K562 (cell line): ENCODE measurements around the gene SLC44A2. TPM values are rescaled to one million over a fixed set of nuclear protein-coding genes. Genes with fewer than 3 reads are reported as not detected.

Experiments used
- ATF7 ChIP-seq: fragments of 450-650 bp; IDR thresholded peaks from 2 replicates; pipeline ENCODE4 v1.7.1; 2014; ENCODE audit warnings: mild to moderate bottlenecking, moderate library complexity
- CREBBP ChIP-seq: IDR thresholded peaks from one replicate; pipeline ENCODE4 v1.6.1; 2012; ENCODE audit warnings: low read depth, mild to moderate bottlenecking, control low read depth, inconsistent platforms, low read length
- CTBP1 ChIP-seq: fragments of 450-650 bp; IDR thresholded peaks from 2 replicates; pipeline ENCODE4 v1.6.1; 2016; ENCODE audit warnings: borderline replicate concordance
- FOXK2 ChIP-seq, 2 experiments: fragments of 450-650 bp; IDR thresholded peaks in 1 of 2; conservative IDR thresholded peaks in 1 of 2; 2 replicates each; pipeline ENCODE4 v1.6.1; 2016; ENCODE audit warnings: low read depth in 2 of 2, mild to moderate bottlenecking in 1 of 2
- JUN ChIP-seq, 2 experiments: sonication (generic) in 1 of 2; formaldehyde crosslinking in 1 of 2; IDR thresholded peaks; 2 replicates each; pipeline versions ENCODE4 v1.6.1 to v1.8.0; 2012 to 2022; ENCODE audit warnings: borderline replicate concordance in 2 of 2, mild to moderate bottlenecking in 2 of 2, improper control_type of control experiment in 1 of 2, low read depth in 1 of 2, low read length in 1 of 2, missing genetic modification reagents in 1 of 2
- KDM1A ChIP-seq, 2 experiments: fragments of 450-650 bp; IDR thresholded peaks; 2 replicates each; pipeline ENCODE4 v1.6.1; 2016; ENCODE audit warnings: mild to moderate bottlenecking in 2 of 2
- MEIS2 ChIP-seq: fragments of 450-650 bp; IDR thresholded peaks from 2 replicates; pipeline ENCODE4 v1.6.1; 2014; ENCODE audit warnings: mild to moderate bottlenecking; ENCODE audit not compliant: partially characterized antibody
- SOX6 ChIP-seq: fragments of 450-650 bp; IDR thresholded peaks from 2 replicates; pipeline ENCODE4 v1.6.1; 2014; ENCODE audit warnings: mild to moderate bottlenecking
- TAF1 ChIP-seq: IDR thresholded peaks from 2 replicates; pipeline ENCODE4 v1.6.1; 2011; ENCODE audit warnings: mild to moderate bottlenecking, low read length, moderate library complexity; ENCODE audit not compliant: insufficient read depth, control insufficient read depth, severe bottlenecking; ENCODE audit errors: extremely low read depth
- ZNF23 ChIP-seq: fragments of 250-450 bp; sonication (Bioruptor Pico); IDR thresholded peaks from 2 replicates; pipeline ENCODE4 v1.4.0; 2020; ENCODE audit warnings: mild to moderate bottlenecking
- polyA plus RNA-seq, 8 experiments: library from polyadenylated mRNA; depleted of rRNA in 4 of 8; stranded (reverse) in 5 of 8; unstranded in 3 of 8; fragments of >200 nt; fragmentation: Nextera tagmentation in 2 of 8; fragmentation: Illumina TruSeq in 1 of 8; extraction: Ambion mirVana in 2 of 8; extraction: Trizol in 1 of 8; gene quantifications; 2 replicates each; pipeline versions ENCODE4 v1.2.1 to v1.2.3, GENCODE V29; 2011 to 2014; ENCODE audit warnings: inconsistent platforms in 1 of 8, missing spikeins in 1 of 8
- total RNA-seq, 7 experiments: library from RNA; depleted of rRNA in 6 of 7; stranded (reverse); fragments of >200 nt in 6 of 7; fragmentation: Illumina TruSeq in 2 of 7; extraction: Trizol in 2 of 7; gene quantifications; 2 replicates each; pipeline versions ENCODE4 v1.2.1 to v1.2.3, GENCODE V29; 2011 to 2021; ENCODE audit warnings: low replicate concordance in 1 of 7
- TF ChIP-seq, protein P1 (sequence below): fragments of 450-650 bp; IDR thresholded peaks from 2 replicates; pipeline ENCODE4 v1.6.1; 2016; ENCODE audit warnings: low read depth
- TF ChIP-seq, protein P2 (sequence below): fragments of 250-450 bp; sonication (Bioruptor Pico); IDR thresholded peaks from 2 replicates; pipeline ENCODE4 v1.4.0; 2020
- TF ChIP-seq, protein P3 (sequence below), 2 experiments: fragments of 450-650 bp in 1 of 2; sonication (generic) in 1 of 2; formaldehyde crosslinking in 1 of 2; IDR thresholded peaks in 1 of 2; conservative IDR thresholded peaks in 1 of 2; 2 replicates each; pipeline versions ENCODE4 v1.6.1 to v1.8.1; 2016 to 2023; ENCODE audit warnings: mild to moderate bottlenecking in 2 of 2, moderate library complexity in 2 of 2, inconsistent platforms in 1 of 2, missing genetic modification reagents in 1 of 2
- TF ChIP-seq, protein P4 (sequence below): fragments of 450-650 bp; IDR thresholded peaks from 2 replicates; pipeline ENCODE4 v1.6.1; 2016

SLC44A2 gene
- total and polyA plus RNA-seq, 9 of the 15 experiments (the other 6 are each of a cell fraction or from before 2014, with no cell fraction given), result 1.1 to 34.2 (median 8.1) TPM

DNA sequence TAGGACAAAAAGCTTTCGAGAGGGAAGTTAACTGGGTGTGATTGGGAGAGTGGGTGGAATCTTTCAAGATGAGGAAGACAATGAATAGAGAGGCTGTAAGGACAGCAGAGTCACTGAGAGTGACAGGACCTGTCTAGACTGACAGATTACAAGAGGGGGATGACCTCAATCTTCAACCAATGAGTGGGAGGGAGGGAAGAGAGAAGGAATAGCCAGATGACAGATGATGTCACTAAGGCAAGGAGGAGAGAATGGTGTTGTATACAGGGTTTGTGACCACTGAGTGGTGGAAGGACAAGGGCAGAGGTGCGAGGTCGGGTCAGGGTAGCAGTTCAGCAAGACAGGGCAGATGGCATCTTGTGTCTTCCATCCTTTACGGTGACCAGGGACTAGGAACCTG, 23.0 kb downstream of the SLC44A2 start (continued):
- TF ChIP-seq, protein P1, sequence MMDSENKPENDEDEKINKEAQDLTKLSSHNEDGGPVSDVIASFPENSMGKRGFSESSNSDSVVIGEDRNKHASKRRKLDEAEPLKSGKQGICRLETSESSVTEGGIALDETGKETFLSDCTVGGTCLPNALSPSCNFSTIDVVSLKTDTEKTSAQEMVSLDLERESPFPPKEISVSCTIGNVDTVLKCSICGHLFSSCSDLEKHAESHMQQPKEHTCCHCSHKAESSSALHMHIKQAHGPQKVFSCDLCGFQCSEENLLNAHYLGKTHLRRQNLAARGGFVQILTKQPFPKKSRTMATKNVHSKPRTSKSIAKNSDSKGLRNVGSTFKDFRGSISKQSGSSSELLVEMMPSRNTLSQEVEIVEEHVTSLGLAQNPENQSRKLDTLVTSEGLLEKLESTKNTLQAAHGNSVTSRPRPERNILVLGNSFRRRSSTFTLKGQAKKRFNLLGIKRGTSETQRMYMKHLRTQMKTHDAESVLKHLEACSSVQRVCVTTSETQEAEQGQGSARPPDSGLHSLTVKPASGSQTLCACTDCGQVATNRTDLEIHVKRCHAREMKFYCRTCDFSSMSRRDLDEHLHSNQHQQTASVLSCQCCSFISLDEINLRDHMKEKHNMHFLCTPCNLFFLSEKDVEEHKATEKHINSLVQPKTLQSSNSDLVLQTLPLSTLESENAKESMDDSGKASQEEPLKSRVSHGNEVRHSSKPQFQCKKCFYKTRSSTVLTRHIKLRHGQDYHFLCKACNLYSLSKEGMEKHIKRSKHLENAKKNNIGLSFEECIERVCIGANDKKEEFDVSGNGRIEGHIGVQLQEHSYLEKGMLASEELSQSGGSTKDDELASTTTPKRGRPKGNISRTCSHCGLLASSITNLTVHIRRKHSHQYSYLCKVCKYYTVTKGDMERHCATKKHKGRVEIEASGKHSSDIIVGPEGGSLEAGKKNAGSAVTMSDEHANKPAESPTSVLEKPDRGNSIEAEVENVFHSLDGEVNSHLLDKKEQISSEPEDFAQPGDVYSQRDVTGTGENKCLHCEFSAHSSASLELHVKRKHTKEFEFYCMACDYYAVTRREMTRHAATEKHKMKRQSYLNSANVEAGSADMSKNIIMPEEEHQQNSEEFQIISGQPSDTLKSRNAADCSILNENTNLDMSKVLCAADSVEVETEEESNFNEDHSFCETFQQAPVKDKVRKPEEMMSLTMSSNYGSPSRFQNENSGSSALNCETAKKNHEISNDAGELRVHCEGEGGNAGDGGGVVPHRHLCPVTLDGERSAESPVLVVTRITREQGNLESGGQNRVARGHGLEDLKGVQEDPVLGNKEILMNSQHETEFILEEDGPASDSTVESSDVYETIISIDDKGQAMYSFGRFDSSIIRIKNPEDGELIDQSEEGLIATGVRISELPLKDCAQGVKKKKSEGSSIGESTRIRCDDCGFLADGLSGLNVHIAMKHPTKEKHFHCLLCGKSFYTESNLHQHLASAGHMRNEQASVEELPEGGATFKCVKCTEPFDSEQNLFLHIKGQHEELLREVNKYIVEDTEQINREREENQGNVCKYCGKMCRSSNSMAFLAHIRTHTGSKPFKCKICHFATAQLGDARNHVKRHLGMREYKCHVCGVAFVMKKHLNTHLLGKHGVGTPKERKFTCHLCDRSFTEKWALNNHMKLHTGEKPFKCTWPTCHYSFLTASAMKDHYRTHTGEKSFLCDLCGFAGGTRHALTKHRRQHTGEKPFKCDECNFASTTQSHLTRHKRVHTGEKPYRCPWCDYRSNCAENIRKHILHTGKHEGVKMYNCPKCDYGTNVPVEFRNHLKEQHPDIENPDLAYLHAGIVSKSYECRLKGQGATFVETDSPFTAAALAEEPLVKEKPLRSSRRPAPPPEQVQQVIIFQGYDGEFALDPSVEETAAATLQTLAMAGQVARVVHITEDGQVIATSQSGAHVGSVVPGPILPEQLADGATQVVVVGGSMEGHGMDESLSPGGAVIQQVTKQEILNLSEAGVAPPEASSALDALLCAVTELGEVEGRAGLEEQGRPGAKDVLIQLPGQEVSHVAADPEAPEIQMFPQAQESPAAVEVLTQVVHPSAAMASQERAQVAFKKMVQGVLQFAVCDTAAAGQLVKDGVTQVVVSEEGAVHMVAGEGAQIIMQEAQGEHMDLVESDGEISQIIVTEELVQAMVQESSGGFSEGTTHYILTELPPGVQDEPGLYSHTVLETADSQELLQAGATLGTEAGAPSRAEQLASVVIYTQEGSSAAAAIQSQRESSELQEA, result peak; percentile 71; the same call in 1 of the 2 replicates
- TF ChIP-seq ATF7, result peak; percentile 90
- TF ChIP-seq, protein P2, sequence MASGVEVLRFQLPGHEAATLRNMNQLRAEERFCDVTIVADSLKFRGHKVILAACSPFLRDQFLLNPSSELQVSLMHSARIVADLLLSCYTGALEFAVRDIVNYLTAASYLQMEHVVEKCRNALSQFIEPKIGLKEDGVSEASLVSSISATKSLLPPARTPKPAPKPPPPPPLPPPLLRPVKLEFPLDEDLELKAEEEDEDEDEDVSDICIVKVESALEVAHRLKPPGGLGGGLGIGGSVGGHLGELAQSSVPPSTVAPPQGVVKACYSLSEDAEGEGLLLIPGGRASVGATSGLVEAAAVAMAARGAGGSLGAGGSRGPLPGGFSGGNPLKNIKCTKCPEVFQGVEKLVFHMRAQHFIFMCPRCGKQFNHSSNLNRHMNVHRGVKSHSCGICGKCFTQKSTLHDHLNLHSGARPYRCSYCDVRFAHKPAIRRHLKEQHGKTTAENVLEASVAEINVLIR (CRISPR knock-in tag), result no peak
- TF ChIP-seq SOX6, result no peak
- peak in 1 of 2 experiments; percentile 29; a peak in 1 of 4 replicates for TF ChIP-seq KDM1A (IDR thresholded peaks at IDR 0.05)
- TF ChIP-seq JUN (IDR thresholded peaks at IDR 0.05; ENCODE audit: borderline replicate concordance, low read depth, low read length), result peak; percentile 84
- TF ChIP-seq JUN (CRISPR knock-in tag; IDR thresholded peaks at IDR 0.05; ENCODE audit: borderline replicate concordance), result no peak
- peak; percentile 54; the same call in 1 of the 2 replicates for TF ChIP-seq CTBP1
- TF ChIP-seq FOXK2 (conservative IDR thresholded peaks at IDR 0.05 in 1 of 2, IDR thresholded peaks at IDR 0.05 in 1 of 2; ENCODE audit: low read depth in 2 of 2), result peak; percentile 55 to 77; a peak in 3 of 4 replicates
- TF ChIP-seq, protein P3, sequence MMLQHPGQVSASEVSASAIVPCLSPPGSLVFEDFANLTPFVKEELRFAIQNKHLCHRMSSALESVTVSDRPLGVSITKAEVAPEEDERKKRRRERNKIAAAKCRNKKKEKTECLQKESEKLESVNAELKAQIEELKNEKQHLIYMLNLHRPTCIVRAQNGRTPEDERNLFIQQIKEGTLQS (IDR thresholded peaks at IDR 0.05), result peak; percentile 94
- TF ChIP-seq, protein P3 (CRISPR knock-in tag; conservative IDR thresholded peaks at IDR 0.05), result no peak
- TF ChIP-seq, protein P4, sequence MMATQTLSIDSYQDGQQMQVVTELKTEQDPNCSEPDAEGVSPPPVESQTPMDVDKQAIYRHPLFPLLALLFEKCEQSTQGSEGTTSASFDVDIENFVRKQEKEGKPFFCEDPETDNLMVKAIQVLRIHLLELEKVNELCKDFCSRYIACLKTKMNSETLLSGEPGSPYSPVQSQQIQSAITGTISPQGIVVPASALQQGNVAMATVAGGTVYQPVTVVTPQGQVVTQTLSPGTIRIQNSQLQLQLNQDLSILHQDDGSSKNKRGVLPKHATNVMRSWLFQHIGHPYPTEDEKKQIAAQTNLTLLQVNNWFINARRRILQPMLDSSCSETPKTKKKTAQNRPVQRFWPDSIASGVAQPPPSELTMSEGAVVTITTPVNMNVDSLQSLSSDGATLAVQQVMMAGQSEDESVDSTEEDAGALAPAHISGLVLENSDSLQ, result peak; percentile 97
- TF ChIP-seq TAF1, result no peak
- no peak for TF ChIP-seq CREBBP
- peak; percentile 98 for TF ChIP-seq MEIS2
- no peak for TF ChIP-seq ZNF23 (CRISPR knock-in tag)
